ENCODE results near the gene H3-3A.

H3-3A gene

GRCh38 chr1:226041419-226041818 is 21.1 kb upstream of the H3-3A start:
- Mint-ChIP-seq H3K27me3 (no peaks in the 10 kb centered on the region), H3K4me3 (no peak overlapping the region), H3K9me3 (no peaks in the 10 kb centered on the region), H3K36me3 (ENCODE audit: low read depth) (no peaks in the 10 kb centered on the region), H3K4me1 (ENCODE audit: low read depth) (no peaks in the 10 kb centered on the region), H3K27ac (no peak overlapping the region)

GRCh38 chr1:226044514-226045101 is 17.9 kb upstream of the H3-3A start:
- H3K27me3 Mint-ChIP-seq, result no peaks in the 10 kb centered on the region
- H3K9me3 Mint-ChIP-seq, result no peaks in the 10 kb centered on the region
- no peak overlapping the region for H3K4me3 Mint-ChIP-seq
- H3K4me1 Mint-ChIP-seq (ENCODE audit: low read depth), result no peaks in the 10 kb centered on the region
- no peak overlapping the region for H3K27ac Mint-ChIP-seq
- no peaks in the 10 kb centered on the region for H3K36me3 Mint-ChIP-seq (ENCODE audit: low read depth)

DNA sequence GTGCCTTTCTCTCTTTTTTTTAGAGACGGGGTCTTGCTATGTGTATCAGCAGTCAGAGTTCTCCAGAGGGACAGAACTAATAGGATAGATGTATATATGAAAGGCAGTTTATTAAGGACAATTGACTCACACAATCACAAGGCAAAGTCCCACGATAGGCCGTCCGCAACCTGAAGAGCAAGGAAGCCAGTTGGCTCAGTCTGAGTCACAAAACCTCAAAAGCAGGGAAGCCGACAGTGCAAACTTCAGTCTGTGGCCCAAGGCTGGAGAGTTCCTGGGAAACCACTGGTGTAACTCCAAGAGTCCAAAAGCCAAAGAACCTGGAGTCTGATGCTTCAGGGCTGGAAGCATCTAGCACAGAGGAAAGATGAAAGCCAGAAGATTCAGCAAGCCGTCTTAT is 16.3 kb upstream of the H3-3A start:
- Mint-ChIP-seq H3K4me3 (no peak overlapping the region), H3K27me3 (no peaks in the 10 kb centered on the region), H3K36me3 (ENCODE audit: low read depth) (no peaks in the 10 kb centered on the region), H3K4me1 (ENCODE audit: low read depth) (no peaks in the 10 kb centered on the region), H3K9me3 (no peaks in the 10 kb centered on the region), H3K27ac (no peak overlapping the region)

GRCh38 chr1:226047495-226047894 is 15.0 kb upstream of the H3-3A start:
- H3K4me3 Mint-ChIP-seq, result no peak overlapping the region
- no peaks in the 10 kb centered on the region for H3K9me3 Mint-ChIP-seq
- no peaks in the 10 kb centered on the region for H3K36me3 Mint-ChIP-seq (ENCODE audit: low read depth)
- no peaks in the 10 kb centered on the region for H3K4me1 Mint-ChIP-seq (ENCODE audit: low read depth)
- H3K27ac Mint-ChIP-seq, result no peak overlapping the region
- no peaks in the 10 kb centered on the region for H3K27me3 Mint-ChIP-seq

DNA sequence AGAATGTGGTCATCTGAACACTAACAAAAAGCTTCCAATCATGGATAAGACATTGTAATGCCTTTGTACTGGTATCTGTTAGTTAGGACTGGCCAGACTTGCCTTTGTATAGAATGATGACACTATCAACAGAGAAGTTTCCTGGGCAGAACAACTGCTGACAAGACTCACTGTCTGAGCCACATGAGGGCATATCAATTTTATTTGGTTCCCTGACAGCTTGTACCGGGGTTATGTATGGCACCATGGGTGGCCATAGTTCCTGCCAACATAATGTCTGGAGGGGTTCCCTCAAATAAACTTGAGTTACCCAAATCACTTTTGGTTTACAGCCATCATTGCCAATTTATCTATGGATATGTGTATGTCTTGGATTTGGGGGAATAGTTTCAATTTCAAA is 13.6 kb upstream of the H3-3A start:
- Mint-ChIP-seq H3K27ac (no peak overlapping the region), H3K27me3 (no peaks in the 10 kb centered on the region), H3K36me3 (ENCODE audit: low read depth) (no peaks in the 10 kb centered on the region), H3K4me3 (no peak overlapping the region), H3K9me3 (no peaks in the 10 kb centered on the region), H3K4me1 (ENCODE audit: low read depth) (no peaks in the 10 kb centered on the region)

GRCh38 chr1:226050133-226050532 is 12.4 kb upstream of the H3-3A start:
- Mint-ChIP-seq H3K27ac (no peak overlapping the region), H3K27me3 (no peaks in the 10 kb centered on the region)

DNA sequence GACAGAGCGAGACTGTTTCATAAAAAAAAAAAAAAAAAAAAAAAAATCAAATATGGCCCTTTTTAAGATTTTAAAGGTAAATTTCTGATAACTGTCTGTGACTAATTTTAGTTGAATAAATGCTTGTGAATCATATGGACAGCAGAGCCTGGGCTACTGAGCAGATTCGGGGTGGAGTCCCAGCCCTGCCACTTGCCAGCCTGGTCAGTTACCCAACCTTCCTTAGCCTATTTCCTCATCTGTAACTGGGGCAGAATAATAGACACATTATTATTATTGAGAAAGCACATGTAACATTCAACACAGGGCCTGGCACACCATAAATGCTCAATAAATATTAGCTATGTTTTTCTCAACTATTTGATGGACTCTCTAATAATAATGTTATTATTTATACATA is 11.2 kb upstream of the H3-3A start:
- Mint-ChIP-seq H3K9me3 (no peaks in the 10 kb centered on the region), H3K27me3 (no peaks in the 10 kb centered on the region), H3K4me1 (ENCODE audit: low read depth) (no peaks in the 10 kb centered on the region), H3K36me3 (ENCODE audit: low read depth) (no peaks in the 10 kb centered on the region), H3K4me3 (no peak overlapping the region), H3K27ac (no peak overlapping the region)

More at GRCh38 chr1:226050133-226050532, 12.4 kb upstream of the H3-3A start:
- Mint-ChIP-seq H3K9me3 (no peaks in the 10 kb centered on the region), H3K4me1 (ENCODE audit: low read depth) (no peaks in the 10 kb centered on the region), H3K36me3 (ENCODE audit: low read depth) (no peaks in the 10 kb centered on the region), H3K4me3 (no peak overlapping the region)

GRCh38 chr1:226052061-226052460 is 10.5 kb upstream of the H3-3A start:
- Mint-ChIP-seq H3K4me3 (no peak overlapping the region), H3K27ac (no peak overlapping the region), H3K36me3 (ENCODE audit: low read depth) (no peaks in the 10 kb centered on the region), H3K27me3 (no peaks in the 10 kb centered on the region), H3K4me1 (ENCODE audit: low read depth) (no peaks in the 10 kb centered on the region), H3K9me3 (no peaks in the 10 kb centered on the region)

- H3K4me1 Mint-ChIP-seq (ENCODE audit: low read depth), result peaks cover 2% of the 10 kb centered on the region
- H3K9me3 Mint-ChIP-seq, result no peaks in the 10 kb centered on the region
- no peak overlapping the region for H3K4me3 Mint-ChIP-seq
- no peaks in the 10 kb centered on the region for H3K27me3 Mint-ChIP-seq
- H3K27ac Mint-ChIP-seq, result no peak overlapping the region
- peaks cover 6% of the 10 kb centered on the region for H3K36me3 Mint-ChIP-seq (ENCODE audit: low read depth)
These were observed 7.8 kb upstream of the H3-3A start for GRCh38 chr1:226054519-226055327.

DNA sequence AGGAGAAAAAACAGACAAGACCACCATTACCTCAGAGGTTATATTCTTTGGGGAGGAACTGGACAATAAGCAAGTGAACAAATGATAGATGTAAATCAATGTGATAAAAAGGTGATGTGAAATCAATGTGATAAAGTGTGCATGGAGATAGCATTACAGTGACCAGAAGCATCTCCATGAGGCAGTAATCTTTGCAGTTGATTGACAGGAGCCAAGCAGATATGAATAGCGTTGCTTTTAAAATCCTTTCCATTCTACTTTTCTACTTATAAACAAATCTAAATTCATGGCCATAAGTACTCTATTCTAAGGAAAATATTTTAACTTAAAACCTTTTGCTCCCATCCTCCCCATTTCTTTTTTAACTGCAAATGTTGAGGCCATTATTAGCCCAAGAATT is 2.8 kb upstream of the H3-3A start:
- no peak overlapping the region for H3K27ac Mint-ChIP-seq
- H3K4me3 Mint-ChIP-seq, result no peak overlapping the region
- H3K4me1 Mint-ChIP-seq (ENCODE audit: low read depth), result peaks cover 13% of the 10 kb centered on the region
- peaks cover 18% of the 10 kb centered on the region for H3K36me3 Mint-ChIP-seq (ENCODE audit: low read depth)
- no peaks in the 10 kb centered on the region for H3K27me3 Mint-ChIP-seq
- no peaks in the 10 kb centered on the region for H3K9me3 Mint-ChIP-seq

DNA sequence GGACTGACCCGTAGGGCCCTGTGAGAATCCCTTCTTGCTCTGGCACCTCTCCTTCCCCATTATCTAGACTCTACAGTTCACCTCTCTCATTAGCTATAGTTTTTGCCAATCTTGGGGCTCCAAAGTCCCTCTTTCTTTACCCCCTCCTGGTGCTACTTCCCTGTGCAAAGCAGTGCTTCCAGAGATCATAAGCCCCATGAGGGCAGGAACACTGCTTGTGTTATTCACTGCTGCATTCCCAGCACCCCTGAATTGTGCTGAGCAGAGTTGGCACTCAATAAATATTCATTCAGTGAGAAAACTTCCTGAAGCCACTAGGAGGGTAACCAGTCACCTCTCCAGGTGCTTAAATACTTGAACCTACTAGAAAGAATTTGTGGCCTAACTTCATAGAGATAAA is 2.1 kb upstream of the H3-3A start:
- H3K4me3 Mint-ChIP-seq, result no peak overlapping the region
- peaks cover 20% of the 10 kb centered on the region for H3K4me1 Mint-ChIP-seq (ENCODE audit: low read depth)
- no peak overlapping the region for H3K27ac Mint-ChIP-seq
- no peaks in the 10 kb centered on the region for H3K27me3 Mint-ChIP-seq
- H3K9me3 Mint-ChIP-seq, result no peaks in the 10 kb centered on the region
- H3K36me3 Mint-ChIP-seq (ENCODE audit: low read depth), result peaks cover 24% of the 10 kb centered on the region

- Mint-ChIP-seq H3K27me3 (no peaks in the 10 kb centered on the region), H3K4me3 (peak overlapping the region; percentile 86), H3K36me3 (ENCODE audit: low read depth) (peaks cover 33% of the 10 kb centered on the region), H3K27ac (peak overlapping the region; percentile 57), H3K4me1 (ENCODE audit: low read depth) (peaks cover 28% of the 10 kb centered on the region), H3K9me3 (no peaks in the 10 kb centered on the region)
These were observed 1.3 kb upstream of the H3-3A start for GRCh38 chr1:226061068-226061840.

- Mint-ChIP-seq H3K4me3 (peak overlapping the region; percentile 100), H3K27ac (peak overlapping the region; percentile 57), H3K9me3 (no peaks in the 10 kb centered on the region), H3K36me3 (ENCODE audit: low read depth) (peaks cover 40% of the 10 kb centered on the region), H3K4me1 (ENCODE audit: low read depth) (peaks cover 36% of the 10 kb centered on the region), H3K27me3 (no peaks in the 10 kb centered on the region)
These were observed 517 bp upstream of the H3-3A start for GRCh38 chr1:226061841-226062557.

- H3K9me3 Mint-ChIP-seq, result no peaks in the 10 kb centered on the region
- H3K4me1 Mint-ChIP-seq (ENCODE audit: low read depth), result peaks cover 50% of the 10 kb centered on the region
- peak overlapping the region; percentile 98 for H3K27ac Mint-ChIP-seq
- peaks cover 51% of the 10 kb centered on the region for H3K36me3 Mint-ChIP-seq (ENCODE audit: low read depth)
- no peaks in the 10 kb centered on the region for H3K27me3 Mint-ChIP-seq
- peak overlapping the region; percentile 100 for H3K4me3 Mint-ChIP-seq
These were observed 884 bp downstream of the H3-3A start for GRCh38 chr1:226063224-226063976.
